Adrenal gland (tissue), 12 donors: ENCODE results near the gene ZNF655. TPM values are rescaled to one million over a fixed set of nuclear protein-coding genes. Genes with fewer than 3 reads are reported as not detected.
A peak's percentile ranks its signal among the peaks of the same experiment; 100 is the strongest.

ENCODE experiments used
- DNase-seq, 7 donors: peaks; one replicate each; pipeline ENCODE4 v3.0.0-alpha.2; 2019 to 2020
- H3K27ac ChIP-seq, 5 donors: fragments of 200-600 bp; sonication (generic) in 4 of 5; 1 replicate in 3 of 5; 2 replicates in 2 of 5; pipeline versions ENCODE4 v1.5.1 to v1.8.0; 2016 to 2020; ENCODE audit warnings: mild to moderate bottlenecking in 1 of 5
- H3K27me3 ChIP-seq: fragments of 200-600 bp; 2 replicates; pipeline ENCODE4 v1.8.0; 2021
- H3K36me3 ChIP-seq, 2 donors: fragments of 200-600 bp; replicated peaks in 1 of 2; 1 replicate in 1 of 2; 2 replicates in 1 of 2; pipeline versions ENCODE4 v1.5.1 to v1.8.0; 2018 to 2022
- H3K4me1 ChIP-seq, 2 donors: fragments of 200-600 bp; replicated peaks in 1 of 2; 1 replicate in 1 of 2; 2 replicates in 1 of 2; pipeline versions ENCODE4 v1.5.1 to v1.8.0; 2018 to 2021
- H3K4me3 ChIP-seq, 4 donors: fragments of 200-600 bp; sonication (generic) in 3 of 4; one replicate each; pipeline ENCODE4 v1.5.1; 2016 to 2018
- H3K9me3 ChIP-seq, 3 donors: fragments of 200-600 bp; sonication (generic) in 1 of 3; replicated peaks in 1 of 3; 1 replicate in 2 of 3; 2 replicates in 1 of 3; pipeline versions ENCODE4 v1.5.1 to v1.8.0; 2016 to 2021
- CTCF ChIP-seq, 6 experiments: fragments of 450-650 bp in 4 of 6; fragments of 200-600 bp in 2 of 6; sonication (generic) in 1 of 6; IDR thresholded peaks; 1 replicate in 5 of 6; 2 replicates in 1 of 6; pipeline versions ENCODE4 v1.5.1 to v1.8.0; 2016 to 2021; ENCODE audit warnings: antibody characterized with exemption in 6 of 6, mild to moderate bottlenecking in 2 of 6, moderate library complexity in 1 of 6
- POLR2A ChIP-seq, 2 donors: fragments of 450-650 bp; IDR thresholded peaks; one replicate each; pipeline ENCODE4 v1.6.1; 2017; ENCODE audit warnings: antibody characterized with exemption in 2 of 2, mild to moderate bottlenecking in 2 of 2, moderate library complexity in 1 of 2
- WGBS, 4 donors: extraction: QIAGEN DNeasy Blood & Tissue Kit in 2 of 4; methylation state at CpG; one replicate each; pipeline versions ENCODE4 v1.1.5 to v1.1.7; 2013 to 2017; 5-methylcytosine and 5-hydroxymethylcytosine counted together
- intact Hi-C, 2 donors: fragments of 100-400 bp; cut with DNase I; formaldehyde crosslinking; loops; one replicate each; pipeline versions ENCODE4 v1.14.1 to v1.15.0; 2022 to 2023
- polyA plus RNA-seq, 3 donors: library from polyadenylated mRNA; stranded (reverse); fragments of 200-250 nt in 2 of 3; fragments of 350-450 nt in 1 of 3; fragmentation: Illumina TruSeq in 1 of 3; extraction: RNeasy Lipid Tissue Mini Kit (QIAGEN cat#74804) in 1 of 3; gene quantifications; one replicate each; pipeline ENCODE4 v1.2.3, GENCODE V29; 2013 to 2014
- total RNA-seq, 9 donors: library from RNA; depleted of rRNA in 4 of 9; stranded (reverse); fragments of >200 nt in 4 of 9; fragments of 120-200 nt in 1 of 9; fragmentation: NEBNext Ultra II Directional in 1 of 9; extraction: Animal tissue kit (Norgen Biotek cat#: 25700) in 1 of 9; gene quantifications; one replicate each; pipeline versions ENCODE4 v1.1.0 to v1.2.4, GENCODE V29; 2013 to 2023
- donor health status: healthy with polysubstance abuse.
- donor health status: Bipolar disorder and iron deficiency.
- donor health status: DM: yes; HTN: yes; CAD: no.
- donor health status: DM: no; HTN: no; CAD: no.
- donor health status: DM: no; HTN: no; CAD: no.
- donor health status: DM: yes; HTN: yes; CAD: no.

The ZNF655 gene
- total and polyA plus RNA-seq, 12 donors = 37.6 to 132 (median 62.7) TPM

GRCh38 chr7:99551334-99551733 lies 7.1 kb upstream of the ZNF655 start:
- peaks cover 8 to 15% of the 10 kb centered on the region in 2 donors for H3K4me1 ChIP-seq
- peak in 2 of 7 donors; percentile 14 to 22 for DNase-seq
- TF ChIP-seq CTCF (IDR thresholded peaks at IDR 0.05) = no peak
- TF ChIP-seq POLR2A (IDR thresholded peaks at IDR 0.05) = no peak
- no peaks in the 10 kb centered on the region for H3K9me3 ChIP-seq
- peaks cover 0 to 11% of the 10 kb centered on the region in 2 donors for H3K36me3 ChIP-seq
- intact Hi-C loops = loop anchor here in 1 of 2 donors (5.0 kb wide), 1 partner anchor 54 kb away; no protein-coding TSS in a partner anchor
- H3K27me3 ChIP-seq = no peaks in the 10 kb centered on the region
- 8 to 11% (median 9%) methylated on average over 10 to 15 of the region's 15 CpGs for WGBS, 4 donors
- peak overlapping the region; percentile 63 to 91 (median 78) for H3K27ac ChIP-seq
- peak overlapping the region; percentile 57 to 94 (median 81) for H3K4me3 ChIP-seq

- Histone ChIP-seq H3K36me3 (peaks cover 0 to 11% of the 10 kb centered on the region in 2 donors), H3K27me3 (no peaks in the 10 kb centered on the region), H3K4me3 (peak within 1 kb of the TSS; percentile 57 to 94 (median 81)), H3K9me3 (no peaks in the 10 kb centered on the region), H3K4me1 (peaks cover 8 to 20% of the 10 kb centered on the region in 2 donors), H3K27ac (peak within 1 kb of the TSS; percentile 63 to 91 (median 78))
- intact Hi-C loops = loop anchor here in 1 of 2 donors (5.0 kb wide), 1 partner anchor 55 kb away; no protein-coding TSS in a partner anchor
- peak; percentile 56 to 79 for TF ChIP-seq POLR2A (IDR thresholded peaks at IDR 0.05)
- TF ChIP-seq CTCF (IDR thresholded peaks at IDR 0.05) = no peak
- DNase-seq = peak; percentile 78 to 92 (median 89)
- WGBS, 4 donors = 0 to 1% (median 0%) methylated on average over 20 to 37 of the region's 37 CpGs
Observed at GRCh38 chr7:99551767-99552463, 6.5 kb upstream of the ZNF655 start, which contains the start of gene FAM200A. TSS of gene FAM200A (minus strand) at chr7:99552114. CDS start at chr7:99548407, 3,707 bp downstream.

GRCh38 chr7:99553039-99553438 lies 5.4 kb upstream of the ZNF655 start:
- intact Hi-C loops = loop anchor here in 1 of 2 donors (5.0 kb wide), 1 partner anchor 56 kb away; no protein-coding TSS in a partner anchor
- Histone ChIP-seq H3K4me1 (peaks cover 14 to 30% of the 10 kb centered on the region in 2 donors), H3K4me3 (no peak overlapping the region), H3K27me3 (no peaks in the 10 kb centered on the region), H3K36me3 (peaks cover 0 to 11% of the 10 kb centered on the region in 2 donors), H3K9me3 (no peaks in the 10 kb centered on the region), H3K27ac (no peak overlapping the region)
- DNase-seq = no peak
- 91 to 95% (median 93%) methylated on average over 4 of the region's 4 CpGs for WGBS, 4 donors
- TF ChIP-seq POLR2A (IDR thresholded peaks at IDR 0.05) = no peak

GRCh38 chr7:99554939-99555338 lies 3.5 kb upstream of the ZNF655 start:
- no peak overlapping the region for H3K4me3 ChIP-seq
- H3K36me3 ChIP-seq = peaks cover 0 to 11% of the 10 kb centered on the region in 2 donors
- peaks cover 20 to 37% of the 10 kb centered on the region in 2 donors for H3K4me1 ChIP-seq
- no peaks in the 10 kb centered on the region for H3K9me3 ChIP-seq
- TF ChIP-seq CTCF (IDR thresholded peaks at IDR 0.05) (no peak), POLR2A (IDR thresholded peaks at IDR 0.05) (no peak)
- 56 to 66% (median 61%) methylated on average over 2 of the region's 2 CpGs for WGBS, 4 donors
- H3K27ac ChIP-seq = no peak overlapping the region
- no peak for DNase-seq
- no peaks in the 10 kb centered on the region for H3K27me3 ChIP-seq
- intact Hi-C loops = loop anchor here in 1 of 2 donors (5.0 kb wide), 1 partner anchor 58 kb away; no protein-coding TSS in a partner anchor
